Measurements from ENCODE around the gene RIPPLY3.

DNA sequence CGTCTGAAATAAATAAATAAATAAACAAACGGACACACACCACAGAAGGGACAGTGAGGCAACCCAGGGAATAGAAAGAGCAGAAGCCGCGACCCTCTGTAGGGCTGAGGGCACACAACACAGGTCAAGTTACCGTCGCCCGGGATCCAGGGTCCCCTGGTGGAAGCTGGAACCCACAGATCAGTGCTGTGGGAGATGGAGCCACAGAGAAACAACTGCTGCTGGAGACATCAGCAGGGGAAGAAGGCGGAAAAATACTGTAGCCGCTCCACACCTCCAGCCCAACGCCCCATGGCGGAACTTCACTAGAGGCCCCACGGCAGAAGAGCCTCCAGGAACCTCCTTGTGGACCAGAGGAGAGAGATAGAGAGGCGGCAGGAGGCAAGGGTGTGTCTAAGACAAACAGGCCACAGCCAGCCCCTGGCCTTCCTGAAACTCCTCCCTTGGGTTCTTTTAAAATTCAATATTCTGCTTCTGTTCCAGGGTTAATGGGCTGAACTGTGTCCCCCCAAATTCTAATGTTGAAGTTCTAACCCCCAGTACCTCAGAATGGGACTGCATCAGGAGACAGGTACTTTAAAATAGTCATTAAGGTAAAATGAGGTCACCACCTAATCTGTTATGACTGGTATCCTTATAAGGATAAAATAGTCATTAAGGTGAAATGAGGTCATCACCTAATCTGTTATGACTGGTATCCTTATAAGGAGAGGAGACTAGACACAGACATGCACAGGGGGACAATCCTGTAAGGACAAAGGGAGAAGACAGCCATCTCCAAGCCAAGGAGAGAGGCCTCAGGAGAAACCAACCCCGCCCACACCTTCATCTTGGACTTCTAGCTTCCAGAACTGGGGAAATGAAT is 32.3 kb upstream of the RIPPLY3 start:
- no peak for TF ChIP-seq GATA3 (IDR thresholded peaks at IDR 0.05; ENCODE audit: low read depth, low read length)
- no peak for TF ChIP-seq GATA2 (IDR thresholded peaks at IDR 0.05; ENCODE audit: low read depth, low read length)
